SK-N-SH treated with all-trans-retinoic acid at 6 μM for 48 hours (cell line): ENCODE results near the gene TSPAN3.

Source experiments
- ATAC-seq: fragments of 200-7000 bp; cut with Tn5 transposase; 3 replicates; pipeline ENCODE4 v1.9.1; 2020; ENCODE audit warnings: mild to moderate bottlenecking, moderate library complexity
- ARNTL ChIP-seq: fragments of 450-650 bp; formaldehyde crosslinking; IDR thresholded peaks from 2 replicates; pipeline ENCODE4 v1.5.0; 2020; ENCODE audit warnings: low read depth, mild to moderate bottlenecking, moderate library complexity, borderline replicate concordance
- BACH2 ChIP-seq: fragments of 250-450 bp; sonication (Bioruptor Pico); IDR thresholded peaks from 2 replicates; pipeline ENCODE4 v1.9.0; 2021; ENCODE audit warnings: mild to moderate bottlenecking, borderline replicate concordance
- CREB5 ChIP-seq: fragments of 250-450 bp; sonication (Bioruptor Pico); IDR thresholded peaks from 2 replicates; pipeline ENCODE4 v1.5.1; 2020; ENCODE audit warnings: low read depth, mild to moderate bottlenecking, moderate library complexity
- CSDC2 ChIP-seq: fragments of 250-450 bp; sonication (Bioruptor Pico); IDR thresholded peaks from 2 replicates; pipeline ENCODE4 v1.5.0; 2020; ENCODE audit warnings: mild to moderate bottlenecking, moderate library complexity
- CSRNP3 ChIP-seq: fragments of 250-450 bp; sonication (Bioruptor Pico); IDR thresholded peaks from 2 replicates; pipeline ENCODE4 v1.5.1; 2021; ENCODE audit warnings: mild to moderate bottlenecking, moderate library complexity
- ESRRG ChIP-seq: fragments of 250-450 bp; sonication (Bioruptor Pico); IDR thresholded peaks from 2 replicates; pipeline ENCODE4 v1.6.1; 2021; ENCODE audit warnings: mild to moderate bottlenecking
- GLIS3 ChIP-seq: fragments of 250-450 bp; sonication (Bioruptor Pico); IDR thresholded peaks from 2 replicates; pipeline ENCODE4 v1.5.0; 2020; ENCODE audit warnings: mild to moderate bottlenecking, moderate library complexity
- ISL1 ChIP-seq: fragments of 250-450 bp; sonication (Bioruptor Pico); IDR thresholded peaks from 2 replicates; pipeline ENCODE4 v2.1.2; 2022; ENCODE audit warnings: mild to moderate bottlenecking, moderate library complexity
- OSR1 ChIP-seq: fragments of 250-450 bp; sonication (Bioruptor Pico); IDR thresholded peaks from 2 replicates; pipeline ENCODE4 v1.8.0; 2022; ENCODE audit warnings: moderate library complexity, mild to moderate bottlenecking, inconsistent platforms
- PATZ1 ChIP-seq: fragments of 250-450 bp; sonication (Bioruptor Pico); IDR thresholded peaks from 2 replicates; pipeline ENCODE4 v1.8.0; 2020; ENCODE audit warnings: mild to moderate bottlenecking, moderate library complexity, borderline replicate concordance
- PPARA ChIP-seq: fragments of 250-450 bp; sonication (Bioruptor Pico); IDR thresholded peaks from 2 replicates; pipeline ENCODE4 v1.5.0; 2020; ENCODE audit warnings: mild to moderate bottlenecking, borderline replicate concordance
- SNAI2 ChIP-seq: fragments of 250-450 bp; sonication (Bioruptor Pico); IDR thresholded peaks from 2 replicates; pipeline ENCODE4 v1.5.0; 2020; ENCODE audit warnings: mild to moderate bottlenecking, moderate library complexity
- TCF4 ChIP-seq: fragments of 250-450 bp; sonication (Bioruptor Pico); IDR thresholded peaks from 2 replicates; pipeline ENCODE4 v1.8.0; 2021; ENCODE audit warnings: mild to moderate bottlenecking, moderate library complexity, borderline replicate concordance
- TSHZ2 ChIP-seq: fragments of 250-450 bp; sonication (Bioruptor Pico); IDR thresholded peaks from 2 replicates; pipeline ENCODE4 v1.5.0; 2020; ENCODE audit warnings: mild to moderate bottlenecking, moderate library complexity
- ZC3H10 ChIP-seq: fragments of 250-450 bp; sonication (Bioruptor Pico); IDR thresholded peaks from 2 replicates; pipeline ENCODE4 v1.5.1; 2021; ENCODE audit warnings: mild to moderate bottlenecking, moderate library complexity
- ZFP3 ChIP-seq: fragments of 250-450 bp; sonication (Bioruptor Pico); IDR thresholded peaks from 2 replicates; pipeline ENCODE4 v1.5.0; 2020; ENCODE audit warnings: mild to moderate bottlenecking, moderate library complexity
- ZFP30 ChIP-seq: fragments of 450-650 bp; formaldehyde crosslinking; IDR thresholded peaks from 2 replicates; pipeline ENCODE4 v1.5.0; 2022; ENCODE audit warnings: mild to moderate bottlenecking, moderate library complexity
- ZNF70 ChIP-seq: fragments of 450-650 bp; formaldehyde crosslinking; IDR thresholded peaks from 2 replicates; pipeline ENCODE4 v1.5.0; 2020; ENCODE audit warnings: mild to moderate bottlenecking, moderate library complexity
- ZNF8 ChIP-seq: fragments of 450-650 bp; formaldehyde crosslinking; IDR thresholded peaks from 2 replicates; pipeline ENCODE4 v1.5.0; 2020; ENCODE audit warnings: mild to moderate bottlenecking, moderate library complexity

Gene TSPAN3

DNA sequence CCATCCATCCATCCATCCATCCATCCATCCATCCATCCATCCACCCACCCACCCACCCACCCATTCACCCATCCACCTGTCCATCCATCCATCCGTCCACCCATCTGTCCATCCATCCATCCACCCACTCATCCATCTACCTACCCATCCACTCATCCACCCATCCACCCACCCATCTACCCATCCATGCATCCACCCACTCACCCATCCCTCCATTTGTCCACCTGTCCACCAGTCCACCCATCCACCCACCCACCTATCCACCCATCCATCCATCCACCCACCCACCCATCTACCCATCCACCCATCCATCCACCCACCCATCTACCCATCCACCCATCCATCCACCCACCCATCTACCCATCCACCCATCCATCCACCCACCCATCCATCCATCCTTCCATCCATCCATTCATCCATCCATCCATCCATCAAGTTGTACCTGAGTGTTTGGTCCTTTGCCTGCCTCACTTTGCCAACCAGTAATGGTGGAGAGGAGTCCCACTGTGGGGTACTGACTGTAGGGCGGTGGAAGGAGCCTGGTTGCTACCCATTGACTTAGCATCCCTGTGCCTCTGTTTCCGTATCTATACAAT lies 58.7 kb downstream of the TSPAN3 start:
- TF ChIP-seq PPARA (CRISPR knock-in tag) = no peak
- TF ChIP-seq SNAI2 = no peak
- TF ChIP-seq GLIS3 (CRISPR knock-in tag) = no peak
- TF ChIP-seq ZNF70 (CRISPR knock-in tag) = no peak
- TF ChIP-seq BACH2 (CRISPR knock-in tag) = no peak
- no peak for TF ChIP-seq CSRNP3 (CRISPR knock-in tag)
- no peak for TF ChIP-seq ESRRG (CRISPR knock-in tag)
- TF ChIP-seq ISL1 (CRISPR knock-in tag) = no peak
- no peak for TF ChIP-seq OSR1 (CRISPR knock-in tag)
- TF ChIP-seq ARNTL (CRISPR knock-in tag) = no peak
- TF ChIP-seq CSDC2 (CRISPR knock-in tag) = no peak
- TF ChIP-seq TCF4 (CRISPR knock-in tag) = no peak
- no peak for TF ChIP-seq ZNF8 (CRISPR knock-in tag)
- TF ChIP-seq ZC3H10 (CRISPR knock-in tag) = no peak
- no peak for TF ChIP-seq ZFP30 (CRISPR knock-in tag)
- TF ChIP-seq PATZ1 (CRISPR knock-in tag) = no peak
- TF ChIP-seq CREB5 (CRISPR knock-in tag) = no peak
- no peak for ATAC-seq

DNA sequence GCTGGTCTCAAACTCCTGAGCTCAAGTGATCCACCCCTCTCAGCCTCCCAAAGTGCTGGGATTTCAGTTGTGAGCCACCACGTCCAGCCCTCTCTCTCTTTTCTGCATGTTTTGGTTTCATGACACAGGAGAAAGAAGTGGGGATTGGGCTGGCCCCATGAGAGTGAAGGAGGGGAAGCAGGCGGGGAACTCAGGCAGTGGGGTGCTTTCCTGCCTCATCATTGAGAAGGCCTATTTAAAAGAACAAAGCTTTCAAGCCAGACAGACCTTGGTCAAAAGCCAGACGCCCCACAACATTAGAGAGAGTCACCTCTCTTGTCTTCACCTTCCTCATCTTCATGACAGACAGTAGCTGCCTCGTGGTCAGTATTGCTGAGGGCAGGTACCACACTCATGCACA lies 60.1 kb downstream of the TSPAN3 start:
- ATAC-seq = no peak
- no peak for TF ChIP-seq TCF4 (CRISPR knock-in tag)

DNA sequence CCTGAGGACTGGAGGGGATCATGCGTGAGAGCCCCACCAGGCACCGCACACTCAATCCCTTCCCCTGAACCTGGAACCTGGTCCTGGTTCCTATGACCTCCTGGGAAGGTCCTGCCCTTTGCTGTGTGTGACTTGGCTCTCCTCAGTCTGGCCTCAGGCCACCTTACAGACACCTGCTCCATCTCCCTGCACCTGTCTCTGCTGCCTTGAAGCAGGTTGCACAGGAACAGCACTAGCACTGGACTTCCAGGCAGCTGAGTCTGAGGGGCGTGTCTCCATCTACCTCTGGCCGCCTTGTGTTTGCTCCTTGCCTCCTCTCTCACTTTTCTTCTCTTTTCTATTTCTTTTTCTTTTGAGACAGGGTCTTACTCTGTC lies 60.6 kb downstream of the TSPAN3 start:
- no peak for ATAC-seq
- TF ChIP-seq CREB5 (CRISPR knock-in tag) (no peak), TSHZ2 (CRISPR knock-in tag) (no peak), ZFP3 (CRISPR knock-in tag) (no peak), CSRNP3 (CRISPR knock-in tag) (no peak), BACH2 (CRISPR knock-in tag) (no peak), ESRRG (CRISPR knock-in tag) (no peak), PATZ1 (CRISPR knock-in tag) (no peak)
